Psoas muscle (tissue), 8 donors: ENCODE measurements around the gene PURA. TPM values are rescaled to one million over a fixed set of nuclear protein-coding genes. Genes with fewer than 3 reads are reported as not detected.

ENCODE experiments used
- ATAC-seq, 4 donors: fragments of 200-7000 bp; cut with Tn5 transposase; one replicate each; pipeline ENCODE4 v1.9.1; 2020; ENCODE audit warnings: moderate library complexity in 3 of 4, mild to moderate bottlenecking in 2 of 4
- DNase-seq, 2 donors: peaks; one replicate each; pipeline ENCODE4 v3.0.0-alpha.2; 2020
- H3K27ac ChIP-seq: fragments of 200-600 bp; one replicate; pipeline ENCODE4 v1.8.0; 2022
- H3K27me3 ChIP-seq, 3 donors: fragments of 200-600 bp in 1 of 3; one replicate each; pipeline versions ENCODE4 v1.6.1 to v1.8.0; 2013 to 2022; ENCODE audit warnings: low read length in 2 of 3, mild to moderate bottlenecking in 2 of 3, moderate library complexity in 1 of 3; ENCODE audit not compliant: insufficient read depth in 3 of 3
- H3K36me3 ChIP-seq, 2 donors: fragments of 200-600 bp in 1 of 2; one replicate each; pipeline versions ENCODE4 v1.6.1 to v1.8.0; 2013 to 2022; ENCODE audit warnings: low read depth in 1 of 2, mild to moderate bottlenecking in 1 of 2, moderate library complexity in 1 of 2; ENCODE audit not compliant: insufficient read depth in 1 of 2
- H3K4me1 ChIP-seq: fragments of 200-600 bp; one replicate; pipeline ENCODE4 v1.8.0; 2022
- H3K4me3 ChIP-seq: fragments of 200-600 bp; one replicate; pipeline ENCODE4 v1.8.0; 2022; ENCODE audit warnings: mild to moderate bottlenecking
- H3K9me3 ChIP-seq: fragments of 200-600 bp; one replicate; pipeline ENCODE4 v1.8.0; 2022
- WGBS, 3 donors: extraction: QIAGEN DNeasy Blood & Tissue Kit; methylation state at CpG; one replicate each; pipeline versions ENCODE4 v1.1.6 to v1.1.7; 2013; 5-methylcytosine and 5-hydroxymethylcytosine counted together
- intact Hi-C, 2 donors: fragments of 100-400 bp; cut with DNase I; formaldehyde crosslinking; loops; one replicate each; pipeline versions ENCODE4 v1.11.0 to v1.14.2; 2022
- polyA plus RNA-seq, 3 donors: library from polyadenylated mRNA; stranded (reverse); fragments of 200-250 nt; gene quantifications; one replicate each; pipeline ENCODE4 v1.2.3, GENCODE V29; 2013
- total RNA-seq, 4 donors: library from RNA; stranded (reverse); fragmentation: NEBNext Ultra II Directional in 2 of 4; extraction: Animal tissue kit (Norgen Biotek cat#: 25700) in 2 of 4; gene quantifications; one replicate each; pipeline versions ENCODE4 v1.2.1 to v1.2.4, GENCODE V29; 2021 to 2023
- TF ChIP-seq, protein P1 (sequence below): fragments of 200-600 bp; IDR thresholded peaks from one replicate; pipeline ENCODE4 v1.8.0; 2022; ENCODE audit warnings: antibody characterized with exemption
- donor health status: healthy with polysubstance abuse.
- donor health status: DM: no; HTN: no; CAD: no; lungs with moderate emphysema.
- donor health status: Bipolar disorder and iron deficiency.
- donor health status: healthy.
- donor health status: DM: yes; HTN: yes; CAD: no.
- donor health status: DM: no; HTN: no; CAD: no.
- donor health status: DM: no; HTN: no; CAD: no.
- donor health status: DM: yes; HTN: yes; CAD: no.

PURA gene
- total and polyA plus RNA-seq, 7 donors = 3.2 to 20.4 (median 11.8) TPM

DNA sequence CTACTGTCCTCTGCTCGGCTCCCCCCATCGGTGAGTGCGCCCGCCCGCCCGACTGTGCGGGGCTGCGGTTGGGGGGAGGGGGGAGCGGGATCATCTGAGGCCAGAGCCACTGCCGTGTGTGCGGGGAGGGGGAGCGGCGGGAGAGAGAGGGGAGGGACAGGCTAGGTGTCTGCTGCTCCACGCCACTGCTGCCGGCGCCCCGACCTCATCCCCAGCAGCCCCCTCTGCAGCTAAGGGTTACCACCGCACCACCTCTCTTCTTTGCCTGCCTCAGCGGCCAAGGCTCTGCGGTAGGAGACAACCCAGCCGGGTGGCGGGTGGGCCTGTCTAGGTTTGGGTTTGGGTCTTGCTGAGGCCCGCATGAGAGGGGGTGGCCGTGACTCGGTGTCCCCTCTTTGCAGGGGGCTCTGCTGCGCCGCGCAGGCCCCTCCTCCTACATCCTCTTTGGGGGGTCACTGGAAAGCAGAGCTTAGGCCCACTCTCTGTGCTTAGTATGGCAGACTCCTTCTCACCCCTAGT is 670 bp upstream of the PURA start:
- DNase-seq (peak; percentile 24 to 62), ATAC-seq (peak; percentile 13 to 41 (median 24))
- no peaks in the 10 kb centered on the region for H3K27me3 ChIP-seq
- no peaks in the 10 kb centered on the region for H3K9me3 ChIP-seq
- H3K27ac ChIP-seq = peak overlapping the region; percentile 87
- no peaks in the 10 kb centered on the region for H3K36me3 ChIP-seq
- 1 to 3% (median 1%) methylated on average over 15 to 27 of the region's 28 CpGs for WGBS, 3 donors
- intact Hi-C loops = loop anchor here (5.0 kb wide), 1 partner anchor 34 kb away; no protein-coding TSS in a partner anchor
- H3K4me3 ChIP-seq = peak overlapping the region; percentile 73
- TF ChIP-seq, protein P1, sequence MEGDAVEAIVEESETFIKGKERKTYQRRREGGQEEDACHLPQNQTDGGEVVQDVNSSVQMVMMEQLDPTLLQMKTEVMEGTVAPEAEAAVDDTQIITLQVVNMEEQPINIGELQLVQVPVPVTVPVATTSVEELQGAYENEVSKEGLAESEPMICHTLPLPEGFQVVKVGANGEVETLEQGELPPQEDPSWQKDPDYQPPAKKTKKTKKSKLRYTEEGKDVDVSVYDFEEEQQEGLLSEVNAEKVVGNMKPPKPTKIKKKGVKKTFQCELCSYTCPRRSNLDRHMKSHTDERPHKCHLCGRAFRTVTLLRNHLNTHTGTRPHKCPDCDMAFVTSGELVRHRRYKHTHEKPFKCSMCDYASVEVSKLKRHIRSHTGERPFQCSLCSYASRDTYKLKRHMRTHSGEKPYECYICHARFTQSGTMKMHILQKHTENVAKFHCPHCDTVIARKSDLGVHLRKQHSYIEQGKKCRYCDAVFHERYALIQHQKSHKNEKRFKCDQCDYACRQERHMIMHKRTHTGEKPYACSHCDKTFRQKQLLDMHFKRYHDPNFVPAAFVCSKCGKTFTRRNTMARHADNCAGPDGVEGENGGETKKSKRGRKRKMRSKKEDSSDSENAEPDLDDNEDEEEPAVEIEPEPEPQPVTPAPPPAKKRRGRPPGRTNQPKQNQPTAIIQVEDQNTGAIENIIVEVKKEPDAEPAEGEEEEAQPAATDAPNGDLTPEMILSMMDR = no peak
- peaks cover 69% of the 10 kb centered on the region for H3K4me1 ChIP-seq

DNA sequence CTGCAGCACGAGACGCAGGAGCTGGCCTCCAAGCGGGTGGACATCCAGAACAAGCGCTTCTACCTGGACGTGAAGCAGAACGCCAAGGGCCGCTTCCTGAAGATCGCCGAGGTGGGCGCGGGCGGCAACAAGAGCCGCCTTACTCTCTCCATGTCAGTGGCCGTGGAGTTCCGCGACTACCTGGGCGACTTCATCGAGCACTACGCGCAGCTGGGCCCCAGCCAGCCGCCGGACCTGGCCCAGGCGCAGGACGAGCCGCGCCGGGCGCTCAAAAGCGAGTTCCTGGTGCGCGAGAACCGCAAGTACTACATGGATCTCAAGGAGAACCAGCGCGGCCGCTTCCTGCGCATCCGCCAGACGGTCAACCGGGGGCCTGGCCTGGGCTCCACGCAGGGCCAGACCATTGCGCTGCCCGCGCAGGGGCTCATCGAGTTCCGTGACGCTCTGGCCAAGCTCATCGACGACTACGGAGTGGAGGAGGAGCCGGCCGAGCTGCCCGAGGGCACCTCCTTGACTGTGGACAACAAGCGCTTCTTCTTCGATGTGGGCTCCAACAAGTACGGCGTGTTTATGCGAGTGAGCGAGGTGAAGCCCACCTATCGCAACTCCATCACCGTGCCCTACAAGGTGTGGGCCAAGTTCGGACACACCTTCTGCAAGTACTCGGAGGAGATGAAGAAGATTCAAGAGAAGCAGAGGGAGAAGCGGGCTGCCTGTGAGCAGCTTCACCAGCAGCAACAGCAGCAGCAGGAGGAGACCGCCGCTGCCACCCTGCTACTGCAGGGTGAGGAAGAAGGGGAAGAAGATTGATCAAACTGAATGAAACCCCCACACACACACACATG is 654 bp downstream of the PURA start:
- H3K27ac ChIP-seq = peak overlapping the region; percentile 87
- WGBS, 3 donors = 3 to 5% (median 4%) methylated on average over 63 to 65 of the region's 65 CpGs
- TF ChIP-seq, protein P1 = no peak
- intact Hi-C loops = loop anchor here (5.0 kb wide), 1 partner anchor 33 kb away; no protein-coding TSS in a partner anchor
- ATAC-seq (peak; percentile 58 to 71 (median 66)), DNase-seq (peak; percentile 74 to 87)
- H3K27me3 ChIP-seq = no peaks in the 10 kb centered on the region
- H3K9me3 ChIP-seq = no peaks in the 10 kb centered on the region
- H3K36me3 ChIP-seq = no peaks in the 10 kb centered on the region
- H3K4me3 ChIP-seq = peak overlapping the region; percentile 73
- H3K4me1 ChIP-seq = peaks cover 68% of the 10 kb centered on the region

DNA sequence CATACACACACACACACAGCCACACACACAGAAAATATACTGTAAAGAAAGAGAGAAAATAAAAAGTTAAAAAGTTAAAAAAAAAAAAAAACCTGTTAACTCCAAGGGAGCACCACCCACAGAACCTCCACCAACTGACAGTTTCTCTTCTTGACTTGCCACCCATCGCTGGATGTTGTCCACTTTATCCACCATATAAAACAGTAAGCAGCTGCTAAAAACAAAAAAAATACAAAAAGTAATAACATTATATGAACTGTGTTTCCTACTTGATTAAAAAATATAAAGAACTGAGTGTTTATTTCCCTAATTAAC is 1.2 kb downstream of the PURA start:
- intact Hi-C loops = no loop called here

DNA sequence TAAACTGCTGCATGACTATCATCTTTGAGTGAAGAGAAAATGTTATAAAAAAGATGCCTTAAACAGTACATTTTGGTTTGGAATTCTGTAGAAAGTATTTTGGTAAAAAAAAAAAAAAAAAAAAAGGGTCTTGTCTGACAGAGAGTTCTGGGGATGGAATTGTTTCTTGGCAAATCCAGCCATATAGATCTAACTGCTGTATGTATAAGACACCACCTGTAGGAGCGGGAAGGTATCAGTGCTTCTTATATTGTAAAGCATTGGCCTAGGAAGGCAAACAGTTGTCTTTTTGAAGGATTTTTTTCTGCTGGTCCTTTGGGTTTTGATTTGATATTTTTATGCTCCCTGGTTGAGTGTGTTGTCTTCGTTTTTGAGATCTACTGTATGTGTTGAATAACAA is 2.8 kb downstream of the PURA start:
- no peaks in the 10 kb centered on the region for H3K9me3 ChIP-seq
- 65 to 80% (median 65%) methylated on average over 2 of the region's 2 CpGs for WGBS, 3 donors
- H3K36me3 ChIP-seq = no peaks in the 10 kb centered on the region
- no peak overlapping the region for H3K27ac ChIP-seq
- H3K4me1 ChIP-seq = peaks cover 60% of the 10 kb centered on the region
- no peaks in the 10 kb centered on the region for H3K27me3 ChIP-seq
- TF ChIP-seq, protein P1 = no peak
- ATAC-seq = no peak
- peak overlapping the region; percentile 73 for H3K4me3 ChIP-seq
- intact Hi-C loops = no loop called here
- DNase-seq = no peak

More for the DNA sequence above, 1.2 kb downstream of the PURA start:
- 41 to 57% (median 49%) methylated on average over 1 of the region's 1 CpG for WGBS, 3 donors
- H3K9me3 ChIP-seq = no peaks in the 10 kb centered on the region
- TF ChIP-seq, protein P1 = no peak
- ATAC-seq = no peak
- DNase-seq = no peak
- H3K27me3 ChIP-seq = no peaks in the 10 kb centered on the region
- no peaks in the 10 kb centered on the region for H3K36me3 ChIP-seq
- peak overlapping the region; percentile 73 for H3K4me3 ChIP-seq
- H3K4me1 ChIP-seq = peaks cover 62% of the 10 kb centered on the region
- peak overlapping the region; percentile 87 for H3K27ac ChIP-seq
